DND-41 (cell line): ENCODE results near the gene ZNF70.
A peak's percentile ranks its signal among the peaks of the same experiment; 100 is the strongest.

Experiments
- ATAC-seq: fragments of 200-7000 bp; cut with Tn5 transposase; 3 replicates; pipeline ENCODE4 v1.9.1; 2021; ENCODE audit warnings: low read depth; ENCODE audit not compliant: insufficient read depth
- DNase-seq: peaks from one replicate; pipeline ENCODE4 v3.0.0-alpha.2; 2020
- H2AFZ ChIP-seq: 2 replicates; pipeline ENCODE4 v1.6.0; 2012; ENCODE audit warnings: low read depth, low read length
- H3K27ac ChIP-seq: 2 replicates; pipeline ENCODE4 v1.5.1; 2012; ENCODE audit warnings: low read length, inconsistent platforms
- H3K27me3 ChIP-seq: fragments of 200-600 bp; sonication (generic); 2 replicates; pipeline ENCODE4 v1.6.0; 2012; ENCODE audit warnings: low read length, mild to moderate bottlenecking, inconsistent platforms; ENCODE audit not compliant: insufficient read depth, poor library complexity
- H3K36me3 ChIP-seq: 2 replicates; pipeline ENCODE4 v1.5.1; 2012; ENCODE audit warnings: low read length, inconsistent platforms; ENCODE audit not compliant: insufficient read depth
- H3K4me1 ChIP-seq: 2 replicates; pipeline ENCODE4 v1.5.1; 2012; ENCODE audit warnings: mild to moderate bottlenecking, low read length; ENCODE audit not compliant: insufficient read depth
- H3K4me2 ChIP-seq: 2 replicates; pipeline ENCODE4 v1.6.0; 2012; ENCODE audit warnings: mild to moderate bottlenecking, moderate library complexity, low read length, inconsistent platforms; ENCODE audit not compliant: insufficient read depth
- H3K4me3 ChIP-seq, 2 experiments: fragments of 200-600 bp in 1 of 2; shearing (Covaris generic) in 1 of 2; 2 replicates each; pipeline ENCODE4 v1.5.1; 2012 to 2016; ENCODE audit warnings: inconsistent platforms in 2 of 2, low read length in 2 of 2, mild to moderate bottlenecking in 2 of 2, low read depth in 1 of 2, moderate library complexity in 1 of 2
- H3K79me2 ChIP-seq: 2 replicates; pipeline ENCODE4 v1.6.0; 2012; ENCODE audit warnings: low read length, inconsistent platforms; ENCODE audit not compliant: insufficient read depth
- H3K9ac ChIP-seq: 2 replicates; pipeline ENCODE4 v1.6.0; 2012; ENCODE audit warnings: low read depth, mild to moderate bottlenecking, inconsistent platforms, low read length, moderate library complexity
- H3K9me3 ChIP-seq: 2 replicates; pipeline ENCODE4 v1.5.1; 2012; ENCODE audit warnings: low read length, moderate library complexity, mild to moderate bottlenecking, inconsistent platforms; ENCODE audit not compliant: insufficient read depth, severe bottlenecking
- H4K20me1 ChIP-seq: 2 replicates; pipeline ENCODE4 v1.6.0; 2012; ENCODE audit warnings: low read length; ENCODE audit not compliant: insufficient read depth
- EZH2 ChIP-seq: IDR thresholded peaks from 3 replicates; pipeline ENCODE4 v1.6.1; 2012; ENCODE audit warnings: borderline replicate concordance, low read depth, mild to moderate bottlenecking, moderate library complexity, low read length, inconsistent platforms; ENCODE audit not compliant: severe bottlenecking
- TF ChIP-seq, protein P1 (sequence below): IDR thresholded peaks from 2 replicates; pipeline ENCODE4 v1.5.1; 2012; ENCODE audit warnings: borderline replicate concordance, low read length, moderate library complexity, mild to moderate bottlenecking; ENCODE audit not compliant: poor library complexity, severe bottlenecking; ENCODE audit errors: extremely low read depth

Gene ZNF70

DNA sequence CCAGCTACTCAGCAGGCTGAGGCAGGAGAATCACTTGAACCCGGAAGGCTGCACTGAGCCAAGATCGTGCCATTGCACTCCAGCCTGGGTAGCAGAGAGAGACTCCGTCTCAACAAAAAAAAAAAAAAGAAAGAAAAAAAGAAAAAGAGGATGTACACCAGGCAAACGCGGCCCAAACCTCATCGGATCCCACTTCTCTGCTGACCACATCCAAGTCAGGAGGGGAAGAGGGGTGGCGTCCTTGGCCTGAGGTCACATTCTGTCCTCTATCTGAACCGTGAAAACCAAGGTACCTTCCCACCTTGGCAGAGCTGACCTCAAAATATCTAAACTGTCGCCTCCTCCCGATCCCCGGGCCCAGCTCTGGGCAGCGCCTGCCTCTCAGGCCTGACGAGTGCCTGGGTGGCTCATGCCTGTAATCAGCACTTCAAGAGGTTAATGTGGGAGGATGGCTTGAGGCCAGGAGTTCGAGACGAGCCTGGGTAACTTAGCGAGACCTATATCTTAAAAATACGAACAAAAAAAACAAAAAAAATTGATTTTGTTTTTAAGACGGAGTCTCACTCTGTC, 35.0 kb downstream of the ZNF70 start:
- H3K4me3 ChIP-seq, result peak overlapping the region; percentile 72 to 92; a peak in 3 of 4 replicates
- no peaks in the 10 kb centered on the region for H3K27me3 ChIP-seq
- no peak for DNase-seq
- H3K4me1 ChIP-seq, result peaks cover 22% of the 10 kb centered on the region
- no peak for TF ChIP-seq EZH2
- TF ChIP-seq, protein P1, sequence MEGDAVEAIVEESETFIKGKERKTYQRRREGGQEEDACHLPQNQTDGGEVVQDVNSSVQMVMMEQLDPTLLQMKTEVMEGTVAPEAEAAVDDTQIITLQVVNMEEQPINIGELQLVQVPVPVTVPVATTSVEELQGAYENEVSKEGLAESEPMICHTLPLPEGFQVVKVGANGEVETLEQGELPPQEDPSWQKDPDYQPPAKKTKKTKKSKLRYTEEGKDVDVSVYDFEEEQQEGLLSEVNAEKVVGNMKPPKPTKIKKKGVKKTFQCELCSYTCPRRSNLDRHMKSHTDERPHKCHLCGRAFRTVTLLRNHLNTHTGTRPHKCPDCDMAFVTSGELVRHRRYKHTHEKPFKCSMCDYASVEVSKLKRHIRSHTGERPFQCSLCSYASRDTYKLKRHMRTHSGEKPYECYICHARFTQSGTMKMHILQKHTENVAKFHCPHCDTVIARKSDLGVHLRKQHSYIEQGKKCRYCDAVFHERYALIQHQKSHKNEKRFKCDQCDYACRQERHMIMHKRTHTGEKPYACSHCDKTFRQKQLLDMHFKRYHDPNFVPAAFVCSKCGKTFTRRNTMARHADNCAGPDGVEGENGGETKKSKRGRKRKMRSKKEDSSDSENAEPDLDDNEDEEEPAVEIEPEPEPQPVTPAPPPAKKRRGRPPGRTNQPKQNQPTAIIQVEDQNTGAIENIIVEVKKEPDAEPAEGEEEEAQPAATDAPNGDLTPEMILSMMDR, result no peak
- peak overlapping the region; percentile 89 for H3K4me2 ChIP-seq
- no peaks in the 10 kb centered on the region for H3K9me3 ChIP-seq
- peaks cover 43% of the 10 kb centered on the region for H3K36me3 ChIP-seq
- peak overlapping the region; percentile 62 for H3K27ac ChIP-seq
- peaks cover 17% of the 10 kb centered on the region for H4K20me1 ChIP-seq
- H3K79me2 ChIP-seq, result peaks cover 34% of the 10 kb centered on the region
- H2AFZ ChIP-seq, result no peak overlapping the region
- H3K9ac ChIP-seq, result peak overlapping the region; percentile 93
- ATAC-seq, result no peak

DNA sequence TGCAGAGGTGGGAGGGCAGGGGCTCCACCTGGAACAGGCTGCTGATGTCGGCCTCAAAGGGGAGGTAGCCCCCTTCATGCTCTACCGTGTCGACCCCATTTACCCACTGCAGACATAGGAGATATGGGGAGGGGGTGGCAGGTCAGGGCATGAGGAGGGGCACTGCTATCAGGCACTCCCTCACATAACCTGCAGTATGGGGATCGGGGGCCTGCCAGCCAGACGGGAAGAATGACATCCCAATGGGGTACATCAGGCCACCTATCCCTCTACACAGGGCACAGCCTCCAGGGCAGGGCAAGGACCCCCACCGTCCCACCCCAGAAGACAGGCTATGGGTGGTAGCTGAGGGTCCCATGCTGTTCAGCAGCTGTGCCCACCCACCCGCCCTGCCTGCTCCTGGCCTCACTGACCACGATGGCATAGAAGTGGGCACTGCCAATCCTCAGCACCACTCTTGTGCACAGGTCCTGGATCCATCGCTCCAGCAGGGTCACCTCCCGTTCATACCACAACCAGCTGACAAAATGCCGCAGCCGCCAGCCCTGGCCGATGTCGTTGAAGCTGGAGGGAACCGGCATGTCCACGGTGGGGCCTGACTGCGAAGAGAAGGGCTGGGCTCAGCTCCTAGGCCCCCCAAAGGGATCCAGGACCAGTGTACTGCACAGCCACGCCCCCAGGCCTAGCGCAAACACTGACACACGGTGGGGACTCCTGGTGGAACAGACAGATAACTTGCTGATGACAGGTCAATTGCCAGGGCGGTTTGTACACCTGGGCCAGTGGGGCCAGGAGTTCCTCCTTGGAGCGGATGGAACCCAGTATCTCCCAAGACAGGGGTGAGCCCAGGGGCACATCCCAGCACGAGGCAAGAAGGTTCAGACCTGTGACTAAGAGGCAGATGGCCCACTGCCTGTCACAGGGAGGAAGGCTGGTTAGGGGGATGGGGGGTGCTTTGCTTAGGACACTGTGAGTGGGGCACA, 36.0 kb downstream of the ZNF70 start:
- Histone ChIP-seq H3K27ac (peak overlapping the region; percentile 31; the same call in 1 of the 2 replicates), H3K9me3 (no peaks in the 10 kb centered on the region), H3K4me3 (no peak overlapping the region; a peak in 1 of 4 replicates), H3K4me2 (peak overlapping the region; percentile 89; the same call in 1 of the 2 replicates), H4K20me1 (peaks cover 17% of the 10 kb centered on the region), H3K9ac (peak overlapping the region; percentile 93; the same call in 1 of the 2 replicates), H3K27me3 (no peaks in the 10 kb centered on the region), H3K4me1 (peaks cover 22% of the 10 kb centered on the region), H2AFZ (no peak overlapping the region), H3K36me3 (peaks cover 53% of the 10 kb centered on the region), H3K79me2 (peaks cover 37% of the 10 kb centered on the region)
- no peak for ATAC-seq
- DNase-seq, result no peak
- TF ChIP-seq, protein P1, result peak; percentile 21
- TF ChIP-seq EZH2, result no peak

DNA sequence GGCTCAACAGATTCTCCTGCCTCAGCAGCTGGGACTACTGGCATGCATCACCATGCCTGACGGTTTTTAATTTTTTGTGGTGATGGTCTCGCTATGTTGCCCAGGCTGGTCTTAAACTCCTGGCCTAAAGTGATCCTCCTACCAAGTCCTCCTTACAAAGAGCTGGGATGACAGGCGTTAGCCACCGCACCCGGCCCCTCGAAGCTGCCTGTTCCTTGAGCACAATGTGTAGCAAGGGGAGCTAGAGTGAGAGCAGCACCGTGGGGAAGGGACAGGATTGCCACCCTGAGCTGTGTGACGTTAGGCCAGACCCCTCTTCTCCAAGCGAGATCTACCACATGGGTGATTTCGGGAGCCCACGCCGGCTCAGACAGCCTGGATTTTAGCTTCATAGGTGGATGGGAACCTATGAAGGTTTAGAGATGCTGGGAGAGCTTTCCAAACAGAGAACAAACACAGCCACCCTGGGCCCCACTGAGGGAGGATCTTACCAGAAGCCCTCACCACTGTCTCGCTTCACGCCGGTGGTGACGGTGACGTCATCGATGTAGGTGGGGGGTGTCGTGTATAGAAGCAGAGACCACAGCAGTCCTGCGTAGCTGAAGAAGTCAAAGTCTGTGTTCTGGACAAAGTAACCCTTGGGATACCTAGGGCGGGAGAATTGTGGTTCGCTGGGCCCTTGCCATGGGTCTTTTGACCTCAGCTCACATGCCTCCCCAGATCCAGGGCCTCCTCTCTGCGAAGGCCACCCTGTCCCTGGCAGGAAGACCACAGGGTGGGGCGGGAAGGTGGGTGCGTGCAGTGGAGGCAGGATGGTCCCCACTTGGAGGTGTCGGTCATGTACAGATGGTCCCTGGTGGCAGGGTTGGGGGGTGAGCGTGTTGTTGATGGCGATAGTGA, 37.0 kb downstream of the ZNF70 start:
- Histone ChIP-seq H3K4me2 (no peak overlapping the region), H3K27ac (no peak overlapping the region)
- no peak for ATAC-seq

More for the DNA sequence above, 37.0 kb downstream of the ZNF70 start:
- no peaks in the 10 kb centered on the region for H3K9me3 ChIP-seq
- H4K20me1 ChIP-seq, result peaks cover 17% of the 10 kb centered on the region
- no peak overlapping the region for H3K4me3 ChIP-seq
- no peaks in the 10 kb centered on the region for H3K27me3 ChIP-seq
- peaks cover 62% of the 10 kb centered on the region for H3K36me3 ChIP-seq
- H3K79me2 ChIP-seq, result peaks cover 37% of the 10 kb centered on the region
- H3K4me1 ChIP-seq, result peaks cover 22% of the 10 kb centered on the region
- H3K9ac ChIP-seq, result no peak overlapping the region
- DNase-seq, result no peak
- H2AFZ ChIP-seq, result no peak overlapping the region
- no peak for TF ChIP-seq EZH2
- TF ChIP-seq, protein P1, result no peak
